Glutamatergic neuron (in vitro differentiated cells): Measurements from ENCODE around the gene BAIAP3. TPM values are rescaled to one million over a fixed set of nuclear protein-coding genes. Genes with fewer than 3 reads are reported as not detected.

Experiments used
- DNase-seq: peaks from one replicate; pipeline ENCODE4 v3.0.0; 2022
- H3K27ac Mint-ChIP-seq: one replicate; pipeline ENCODE4 v1.8.0; 2020; ENCODE audit warnings: mild to moderate bottlenecking, mixed read lengths, inconsistent platforms; ENCODE audit not compliant: unreplicated experiment
- H3K27me3 Mint-ChIP-seq: one replicate; pipeline ENCODE4 v1.8.0; 2020; ENCODE audit warnings: mild to moderate bottlenecking, moderate library complexity, mixed read lengths, inconsistent platforms; ENCODE audit not compliant: unreplicated experiment
- H3K36me3 Mint-ChIP-seq: one replicate; pipeline ENCODE4 v1.8.0; 2020; ENCODE audit warnings: mild to moderate bottlenecking, mixed read lengths, inconsistent platforms; ENCODE audit not compliant: unreplicated experiment
- H3K4me1 Mint-ChIP-seq: one replicate; pipeline ENCODE4 v1.8.0; 2020; ENCODE audit warnings: mild to moderate bottlenecking, low read depth, mixed read lengths, inconsistent platforms; ENCODE audit not compliant: unreplicated experiment
- H3K4me3 Mint-ChIP-seq: one replicate; pipeline ENCODE4 v1.8.0; 2020; ENCODE audit warnings: mild to moderate bottlenecking, mixed read lengths, inconsistent platforms; ENCODE audit not compliant: unreplicated experiment
- H3K9me3 Mint-ChIP-seq: one replicate; pipeline ENCODE4 v1.8.0; 2020; ENCODE audit warnings: mild to moderate bottlenecking, moderate library complexity, mixed read lengths, inconsistent platforms; ENCODE audit not compliant: unreplicated experiment
- total RNA-seq: library from RNA; stranded (reverse); fragmentation: NEBNext Ultra II Directional; extraction: Animal tissue kit (Norgen Biotek cat#: 25700); gene quantifications from one replicate; pipeline ENCODE4 v1.2.1, GENCODE V29; 2021; ENCODE audit not compliant: unreplicated experiment
- TF ChIP-seq, protein P1 (sequence below): fragments of 200-600 bp; sonication (generic); IDR thresholded peaks from one replicate; pipeline ENCODE4 v1.5.0; 2021; ENCODE audit not compliant: partially characterized antibody, unreplicated experiment

The BAIAP3 gene
- total RNA-seq, 1 donor from 2014 or later, result 26.7 TPM

DNA sequence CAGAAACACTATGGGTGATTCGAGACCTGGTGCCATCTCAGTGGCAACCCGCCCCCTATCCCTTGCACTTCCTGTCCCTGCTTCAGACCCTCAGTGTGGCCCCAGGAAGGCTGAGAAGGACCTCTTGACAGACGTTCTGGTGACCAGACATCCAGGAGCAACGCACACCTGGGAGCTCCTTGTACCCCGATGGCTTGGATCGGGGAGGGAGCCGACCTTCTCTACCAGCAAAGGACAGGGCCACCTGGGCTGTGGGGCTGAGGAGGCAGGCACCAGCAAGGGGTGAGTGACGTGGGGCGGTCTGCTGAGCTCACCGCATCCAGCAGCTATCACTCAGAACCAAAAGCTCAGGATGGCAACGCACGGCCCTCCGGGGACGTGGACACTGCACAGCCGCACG lies 53.9 kb downstream of the BAIAP3 start:
- Mint-ChIP-seq H3K4me3 (no peak overlapping the region), H3K36me3 (no peaks in the 10 kb centered on the region), H3K9me3 (peaks cover 3% of the 10 kb centered on the region), H3K27me3 (peaks cover 2% of the 10 kb centered on the region), H3K4me1 (no peaks in the 10 kb centered on the region), H3K27ac (no peak overlapping the region)
- no peak for DNase-seq
- TF ChIP-seq, protein P1, sequence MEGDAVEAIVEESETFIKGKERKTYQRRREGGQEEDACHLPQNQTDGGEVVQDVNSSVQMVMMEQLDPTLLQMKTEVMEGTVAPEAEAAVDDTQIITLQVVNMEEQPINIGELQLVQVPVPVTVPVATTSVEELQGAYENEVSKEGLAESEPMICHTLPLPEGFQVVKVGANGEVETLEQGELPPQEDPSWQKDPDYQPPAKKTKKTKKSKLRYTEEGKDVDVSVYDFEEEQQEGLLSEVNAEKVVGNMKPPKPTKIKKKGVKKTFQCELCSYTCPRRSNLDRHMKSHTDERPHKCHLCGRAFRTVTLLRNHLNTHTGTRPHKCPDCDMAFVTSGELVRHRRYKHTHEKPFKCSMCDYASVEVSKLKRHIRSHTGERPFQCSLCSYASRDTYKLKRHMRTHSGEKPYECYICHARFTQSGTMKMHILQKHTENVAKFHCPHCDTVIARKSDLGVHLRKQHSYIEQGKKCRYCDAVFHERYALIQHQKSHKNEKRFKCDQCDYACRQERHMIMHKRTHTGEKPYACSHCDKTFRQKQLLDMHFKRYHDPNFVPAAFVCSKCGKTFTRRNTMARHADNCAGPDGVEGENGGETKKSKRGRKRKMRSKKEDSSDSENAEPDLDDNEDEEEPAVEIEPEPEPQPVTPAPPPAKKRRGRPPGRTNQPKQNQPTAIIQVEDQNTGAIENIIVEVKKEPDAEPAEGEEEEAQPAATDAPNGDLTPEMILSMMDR, result no peak

DNA sequence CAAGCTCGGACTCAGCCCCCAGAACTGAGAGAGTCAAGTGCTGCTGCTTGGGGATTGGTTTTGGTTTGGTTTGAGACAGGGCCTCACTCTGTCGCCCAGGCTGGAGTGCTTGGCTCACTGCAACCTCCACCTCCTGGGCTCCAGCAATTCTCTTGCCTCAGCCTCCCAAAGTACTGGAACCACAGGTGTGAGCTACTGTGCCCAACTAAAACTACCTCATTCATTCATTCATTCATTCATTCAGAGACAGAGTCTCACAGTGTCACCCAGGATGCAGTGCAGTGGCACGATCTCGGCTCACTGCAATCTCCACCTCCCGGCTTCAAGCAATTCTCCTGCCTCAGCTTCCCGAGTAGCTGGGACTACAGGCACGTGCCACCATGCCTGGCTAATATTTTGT lies 56.3 kb downstream of the BAIAP3 start:
- no peaks in the 10 kb centered on the region for H3K36me3 Mint-ChIP-seq
- peaks cover 2% of the 10 kb centered on the region for H3K27me3 Mint-ChIP-seq
- TF ChIP-seq, protein P1, result no peak
- H3K27ac Mint-ChIP-seq, result no peak overlapping the region
- peaks cover 1% of the 10 kb centered on the region for H3K9me3 Mint-ChIP-seq
- H3K4me1 Mint-ChIP-seq, result peaks cover 3% of the 10 kb centered on the region
- DNase-seq, result no peak
- no peak overlapping the region for H3K4me3 Mint-ChIP-seq

DNA sequence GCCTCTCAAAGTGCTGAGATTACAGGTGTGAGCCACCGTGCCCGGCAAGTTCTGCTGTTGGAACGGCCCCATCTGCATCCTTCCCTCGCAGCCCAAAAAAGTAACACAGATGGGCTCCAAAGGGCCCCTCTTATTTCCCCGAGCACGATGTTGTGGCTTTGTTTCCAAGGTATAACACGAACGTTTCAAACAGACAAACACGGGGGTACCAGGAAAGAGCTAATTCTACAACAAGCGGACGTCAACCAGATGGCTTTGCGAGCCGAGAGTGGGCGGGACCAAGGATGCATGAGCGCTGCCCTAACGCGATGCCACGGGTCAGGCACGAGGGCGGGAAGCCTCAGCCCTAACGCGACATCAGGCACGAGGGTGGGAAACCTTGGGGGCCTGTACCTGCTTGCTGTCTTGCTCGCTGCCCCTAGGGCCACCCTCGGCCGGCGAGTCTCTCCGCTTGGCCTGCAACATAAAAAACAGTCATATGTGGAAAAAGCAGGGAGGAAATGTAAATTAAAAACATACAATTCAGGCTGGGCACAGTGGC lies 56.9 kb downstream of the BAIAP3 start:
- H3K9me3 Mint-ChIP-seq, result peaks cover 1% of the 10 kb centered on the region
- no peak overlapping the region for H3K27ac Mint-ChIP-seq
- DNase-seq, result no peak
- H3K4me1 Mint-ChIP-seq, result peaks cover 3% of the 10 kb centered on the region
- H3K4me3 Mint-ChIP-seq, result no peak overlapping the region
- TF ChIP-seq, protein P1, result no peak
- no peaks in the 10 kb centered on the region for H3K36me3 Mint-ChIP-seq
- H3K27me3 Mint-ChIP-seq, result peaks cover 2% of the 10 kb centered on the region

DNA sequence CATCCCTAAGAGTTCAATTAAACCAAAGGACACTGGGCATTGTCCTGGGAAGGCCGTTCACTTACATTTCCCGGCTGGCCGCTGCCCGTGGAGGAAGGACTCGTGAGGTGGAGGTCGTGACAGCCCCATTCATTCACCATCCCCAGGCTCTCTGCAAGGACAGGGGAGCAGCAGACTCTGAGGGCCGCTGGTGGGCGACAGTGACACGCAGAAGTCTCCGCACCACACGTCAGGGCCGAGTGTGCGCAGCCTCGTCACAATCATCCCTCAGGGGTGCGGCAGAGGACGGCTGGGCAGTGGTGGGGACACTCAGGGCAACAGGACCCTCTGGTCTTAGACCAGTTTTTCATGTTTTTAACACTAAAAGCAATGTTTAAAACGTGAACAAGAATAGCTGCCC lies 59.4 kb downstream of the BAIAP3 start:
- TF ChIP-seq, protein P1, result no peak
- Mint-ChIP-seq H3K36me3 (no peaks in the 10 kb centered on the region), H3K4me1 (peaks cover 3% of the 10 kb centered on the region), H3K4me3 (no peak overlapping the region), H3K9me3 (peaks cover 1% of the 10 kb centered on the region), H3K27me3 (peaks cover 2% of the 10 kb centered on the region), H3K27ac (no peak overlapping the region)
- no peak for DNase-seq

DNA sequence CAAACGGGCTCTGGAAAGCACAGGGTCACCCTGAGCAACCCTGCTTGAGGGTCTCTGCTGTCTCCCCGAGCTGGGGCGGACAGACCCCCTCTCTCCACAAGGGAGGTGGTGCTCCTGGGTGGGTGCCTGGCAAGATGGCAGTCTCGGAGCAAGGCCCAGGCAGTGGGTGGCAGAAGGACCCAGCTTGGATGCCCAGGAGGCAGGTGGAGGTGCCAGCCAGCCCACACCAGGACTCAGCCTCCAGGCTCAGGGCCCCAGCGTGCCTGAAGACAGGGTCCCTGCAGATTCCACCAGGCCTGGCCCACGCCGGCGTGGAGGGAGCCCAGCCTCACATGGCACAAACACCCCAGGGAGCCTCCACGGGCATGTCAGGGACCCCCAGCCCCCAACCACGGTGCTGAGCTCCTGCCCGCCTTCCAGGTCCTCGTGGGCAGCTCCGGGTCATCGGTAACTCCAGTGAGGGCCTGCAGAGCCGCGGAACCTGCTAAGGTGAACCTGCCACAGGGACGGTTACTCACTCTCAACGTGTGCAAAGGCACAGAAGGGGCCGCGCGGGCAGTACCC lies 60.2 kb downstream of the BAIAP3 start:
- Mint-ChIP-seq H3K9me3 (no peaks in the 10 kb centered on the region), H3K36me3 (no peaks in the 10 kb centered on the region), H3K4me3 (no peak overlapping the region), H3K4me1 (peaks cover 3% of the 10 kb centered on the region), H3K27ac (no peak overlapping the region), H3K27me3 (peaks cover 2% of the 10 kb centered on the region)
- TF ChIP-seq, protein P1, result no peak
- no peak for DNase-seq
